Natural killer cell (primary cell): ENCODE measurements around the gene WRNIP1. TPM values are rescaled to one million over a fixed set of nuclear protein-coding genes. Genes with fewer than 3 reads are reported as not detected.

Source experiments
- ATAC-seq, 3 donors: fragments of 150-1000 bp in 2 of 3; fragments of 200-7000 bp in 1 of 3; cut with Tn5 transposase; 1 replicate in 1 of 3; 2 replicates in 2 of 3; pipeline ENCODE4 v1.10.0; 2021; ENCODE audit warnings: mild to moderate bottlenecking in 2 of 3, moderate library complexity in 2 of 3
- DNase-seq, 2 donors: peaks; one replicate each; pipeline versions ENCODE4 v3.0.0 to v3.0.0-alpha.2; 2013 to 2021; ENCODE audit warnings: mixed read lengths in 1 of 2
- H3K27ac ChIP-seq: one replicate; pipeline ENCODE4 v1.5.1; 2013; ENCODE audit warnings: mild to moderate bottlenecking, low read length
- H3K27me3 ChIP-seq: one replicate; pipeline ENCODE4 v1.6.1; 2013; ENCODE audit warnings: low read length; ENCODE audit not compliant: control insufficient read depth, insufficient read depth
- H3K36me3 ChIP-seq: one replicate; pipeline ENCODE4 v1.6.1; 2013; ENCODE audit warnings: low read length; ENCODE audit not compliant: control insufficient read depth, insufficient read depth
- H3K4me1 ChIP-seq: one replicate; pipeline ENCODE4 v1.6.1; 2013; ENCODE audit warnings: low read length; ENCODE audit not compliant: control insufficient read depth, insufficient read depth
- H3K4me3 ChIP-seq: one replicate; pipeline ENCODE4 v1.5.1; 2013; ENCODE audit warnings: low read length
- H3K9me3 ChIP-seq: one replicate; pipeline ENCODE4 v1.6.1; 2013; ENCODE audit warnings: low read length; ENCODE audit not compliant: control insufficient read depth, insufficient read depth
- H3K27ac Mint-ChIP-seq, 2 donors: one replicate each; pipeline ENCODE4 v1.8.0; 2022; ENCODE audit warnings: mild to moderate bottlenecking in 2 of 2, mixed read lengths in 2 of 2, moderate library complexity in 1 of 2
- H3K27me3 Mint-ChIP-seq, 2 donors: one replicate each; pipeline ENCODE4 v1.8.0; 2022; ENCODE audit warnings: low read depth in 2 of 2, mixed read lengths in 2 of 2
- H3K36me3 Mint-ChIP-seq: one replicate; pipeline ENCODE4 v1.8.0; 2022; ENCODE audit warnings: mixed read lengths
- H3K4me1 Mint-ChIP-seq, 2 donors: one replicate each; pipeline ENCODE4 v1.8.0; 2022; ENCODE audit warnings: mixed read lengths in 2 of 2
- H3K4me3 Mint-ChIP-seq: one replicate; pipeline ENCODE4 v1.8.0; 2022; ENCODE audit warnings: mild to moderate bottlenecking, moderate library complexity, mixed read lengths
- H3K9me3 Mint-ChIP-seq, 2 donors: one replicate each; pipeline ENCODE4 v1.8.0; 2022; ENCODE audit warnings: mixed read lengths in 2 of 2
- whole genome bisulfite sequencing: methylation state at CpG from one replicate; pipeline ENCODE4 v1.1.7; 2013; ENCODE audit warnings: missing lambda C conversion rate; ENCODE audit not compliant: insufficient coverage; 5-methylcytosine and 5-hydroxymethylcytosine counted together
- intact Hi-C: fragments of 100-400 bp; cut with micrococcal nuclease; formaldehyde crosslinking; loops from one replicate; pipeline ENCODE4 v1.14.2; 2022
- total RNA-seq, 4 donors: library from RNA; stranded (reverse); fragments of 120-200 nt in 1 of 4; gene quantifications; one replicate each; pipeline versions ENCODE4 v1.2.3 to v1.2.4, GENCODE V29; 2013 to 2022
- TF ChIP-seq, protein P1 (sequence below): fragments of 200-600 bp; IDR thresholded peaks from one replicate; pipeline ENCODE4 v1.8.0; 2022; ENCODE audit warnings: antibody characterized with exemption

The WRNIP1 gene
- total RNA-seq, 3 donors from 2014 or later (not counting 1 experiment from before 2014, with no cell fraction given): 27.9 to 34.8 (median 30.5) TPM

DNA sequence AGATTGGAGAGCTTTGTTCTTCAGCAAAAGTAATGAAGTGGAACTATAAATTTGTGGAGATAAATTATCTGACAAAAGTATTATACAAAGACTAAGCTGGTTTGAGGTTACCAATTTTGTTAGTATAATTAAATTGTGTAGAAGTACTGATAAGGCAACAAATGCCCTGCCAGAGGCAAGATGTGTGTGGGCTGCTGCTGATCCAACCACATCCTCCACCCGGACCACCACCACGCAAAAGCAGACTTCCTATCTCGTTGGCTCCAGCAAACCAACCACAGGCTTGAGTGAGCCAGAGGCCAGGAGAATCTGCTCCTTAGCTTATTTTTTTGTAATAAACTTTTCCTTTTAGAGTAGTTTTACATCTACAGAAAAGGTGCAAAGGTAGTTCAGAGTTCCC, 13.3 kb upstream of the WRNIP1 start:
- H3K27me3 Mint-ChIP-seq: peaks cover 27 to 46% of the 10 kb centered on the region in 2 donors

DNA sequence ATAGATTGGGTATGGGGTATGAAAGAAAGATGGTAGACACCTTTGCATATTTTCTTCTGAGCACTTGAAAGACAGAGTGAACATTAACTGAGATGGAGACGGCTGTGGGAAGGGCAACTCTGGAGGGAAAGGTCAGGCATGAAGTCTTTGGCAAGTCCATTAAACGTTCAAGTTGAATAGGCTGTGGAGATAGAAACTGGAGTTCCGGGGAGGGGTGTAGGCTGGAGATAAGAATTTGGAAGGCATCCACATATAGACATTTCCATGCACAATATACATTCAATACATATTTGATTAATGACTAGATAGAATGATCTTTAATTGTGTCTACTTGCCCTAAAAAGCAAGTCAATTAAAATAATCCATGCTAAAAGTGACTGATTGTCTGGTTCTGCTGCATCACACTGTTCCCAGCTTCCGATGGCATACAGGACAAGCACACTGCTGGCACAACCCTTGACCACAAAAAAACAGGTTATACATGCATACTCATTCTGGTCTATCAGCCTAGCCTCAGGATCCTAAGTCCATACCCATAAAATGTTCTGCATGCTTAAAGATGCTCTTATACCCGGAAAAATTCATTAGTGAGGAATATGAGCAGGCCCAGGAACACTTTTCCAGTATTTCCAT, 12.6 kb upstream of the WRNIP1 start:
- Histone ChIP-seq H3K27ac (no peak overlapping the region), H3K4me3 (no peak overlapping the region), H3K9me3 (no peaks in the 10 kb centered on the region), H3K27me3 (peaks cover 2% of the 10 kb centered on the region), H3K36me3 (no peaks in the 10 kb centered on the region), H3K4me1 (peaks cover 3% of the 10 kb centered on the region)
- WGBS: 67% methylated on average over 3 of the region's 5 CpGs
- DNase-seq: no peak
- Mint-ChIP-seq H3K27ac (no peak overlapping the region), H3K4me1 (peaks cover 11 to 17% of the 10 kb centered on the region in 2 donors), H3K4me3 (no peak overlapping the region), H3K27me3 (peaks cover 27 to 46% of the 10 kb centered on the region in 2 donors), H3K9me3 (no peaks in the 10 kb centered on the region), H3K36me3 (no peaks in the 10 kb centered on the region)
- ATAC-seq: no peak
- TF ChIP-seq, protein P1, sequence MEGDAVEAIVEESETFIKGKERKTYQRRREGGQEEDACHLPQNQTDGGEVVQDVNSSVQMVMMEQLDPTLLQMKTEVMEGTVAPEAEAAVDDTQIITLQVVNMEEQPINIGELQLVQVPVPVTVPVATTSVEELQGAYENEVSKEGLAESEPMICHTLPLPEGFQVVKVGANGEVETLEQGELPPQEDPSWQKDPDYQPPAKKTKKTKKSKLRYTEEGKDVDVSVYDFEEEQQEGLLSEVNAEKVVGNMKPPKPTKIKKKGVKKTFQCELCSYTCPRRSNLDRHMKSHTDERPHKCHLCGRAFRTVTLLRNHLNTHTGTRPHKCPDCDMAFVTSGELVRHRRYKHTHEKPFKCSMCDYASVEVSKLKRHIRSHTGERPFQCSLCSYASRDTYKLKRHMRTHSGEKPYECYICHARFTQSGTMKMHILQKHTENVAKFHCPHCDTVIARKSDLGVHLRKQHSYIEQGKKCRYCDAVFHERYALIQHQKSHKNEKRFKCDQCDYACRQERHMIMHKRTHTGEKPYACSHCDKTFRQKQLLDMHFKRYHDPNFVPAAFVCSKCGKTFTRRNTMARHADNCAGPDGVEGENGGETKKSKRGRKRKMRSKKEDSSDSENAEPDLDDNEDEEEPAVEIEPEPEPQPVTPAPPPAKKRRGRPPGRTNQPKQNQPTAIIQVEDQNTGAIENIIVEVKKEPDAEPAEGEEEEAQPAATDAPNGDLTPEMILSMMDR: no peak
- intact Hi-C loops: no loop called here

More for the DNA sequence above, 13.3 kb upstream of the WRNIP1 start:
- H3K4me1 Mint-ChIP-seq: peaks cover 11 to 17% of the 10 kb centered on the region in 2 donors
- H3K36me3 Mint-ChIP-seq: no peaks in the 10 kb centered on the region
- no peaks in the 10 kb centered on the region for H3K36me3 ChIP-seq
- no peaks in the 10 kb centered on the region for H3K27me3 ChIP-seq
- no peaks in the 10 kb centered on the region for H3K9me3 Mint-ChIP-seq
- H3K4me3 Mint-ChIP-seq: no peak overlapping the region
- ATAC-seq (no peak), DNase-seq (no peak)
- H3K27ac Mint-ChIP-seq: no peak overlapping the region
- intact Hi-C loops: no loop called here
- H3K27ac ChIP-seq: no peak overlapping the region
- H3K4me1 ChIP-seq: peaks cover 3% of the 10 kb centered on the region
- H3K9me3 ChIP-seq: no peaks in the 10 kb centered on the region
- 0% methylated on average over 2 of the region's 3 CpGs for WGBS
- H3K4me3 ChIP-seq: no peak overlapping the region
- TF ChIP-seq, protein P1: no peak

DNA sequence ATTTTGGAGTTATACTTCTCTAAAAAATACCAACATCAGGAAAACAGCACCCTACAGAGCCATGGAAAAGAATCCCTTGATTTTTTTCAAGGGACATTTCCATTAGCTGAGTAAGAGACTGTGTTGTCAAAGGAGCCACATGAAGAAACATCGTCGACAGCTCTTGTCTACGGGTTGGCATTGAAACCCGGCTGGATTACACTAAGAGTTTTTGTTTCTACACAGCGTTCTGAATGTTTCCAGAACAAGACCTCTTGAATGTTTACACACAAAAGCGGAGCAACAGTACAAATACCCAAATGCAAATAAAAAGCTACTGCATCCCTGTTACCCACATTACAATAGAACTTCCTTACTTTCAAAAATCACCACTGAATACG, 12.1 kb upstream of the WRNIP1 start:
- no peak for ATAC-seq
- Histone ChIP-seq H3K9me3 (no peaks in the 10 kb centered on the region), H3K4me3 (no peak overlapping the region), H3K36me3 (no peaks in the 10 kb centered on the region), H3K27ac (no peak overlapping the region), H3K4me1 (peaks cover 3% of the 10 kb centered on the region), H3K27me3 (peaks cover 2% of the 10 kb centered on the region)
- H3K4me1 Mint-ChIP-seq: peaks cover 11 to 17% of the 10 kb centered on the region in 2 donors
- intact Hi-C loops: no loop called here
- no peaks in the 10 kb centered on the region for H3K9me3 Mint-ChIP-seq
- peaks cover 27 to 44% of the 10 kb centered on the region in 2 donors for H3K27me3 Mint-ChIP-seq
- no peaks in the 10 kb centered on the region for H3K36me3 Mint-ChIP-seq
- H3K4me3 Mint-ChIP-seq: no peak overlapping the region
- H3K27ac Mint-ChIP-seq: no peak overlapping the region
- TF ChIP-seq, protein P1: no peak
- no peak for DNase-seq
- 76% methylated on average over 7 of the region's 7 CpGs for WGBS

DNA sequence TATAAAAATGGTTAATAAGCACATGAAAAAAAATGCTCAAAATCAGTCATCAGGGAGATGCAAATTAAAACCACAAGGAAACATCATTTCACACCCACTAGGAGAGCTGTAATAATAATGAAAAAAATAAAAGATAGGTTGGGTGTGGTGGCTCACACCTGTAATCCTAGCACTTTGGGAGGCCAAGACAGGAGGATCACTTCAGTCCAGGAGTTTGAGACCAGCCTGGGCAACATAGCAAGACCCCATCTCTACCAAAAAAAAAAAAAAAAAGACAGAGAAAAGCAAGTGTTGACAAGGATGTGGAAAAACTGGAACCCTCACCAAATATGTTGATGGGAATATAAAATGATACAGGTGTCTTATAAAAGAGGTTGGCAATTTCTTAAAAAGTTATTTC, 11.4 kb upstream of the WRNIP1 start:
- intact Hi-C loops: no loop called here
- no peaks in the 10 kb centered on the region for H3K36me3 Mint-ChIP-seq
- H3K27ac ChIP-seq: no peak overlapping the region
- H3K27me3 ChIP-seq: peaks cover 2% of the 10 kb centered on the region
- H3K9me3 Mint-ChIP-seq: no peaks in the 10 kb centered on the region
- no peak overlapping the region for H3K4me3 Mint-ChIP-seq
- H3K4me1 ChIP-seq: peaks cover 3% of the 10 kb centered on the region
- H3K9me3 ChIP-seq: no peaks in the 10 kb centered on the region
- ATAC-seq: no peak
- H3K4me3 ChIP-seq: no peak overlapping the region
- H3K36me3 ChIP-seq: no peaks in the 10 kb centered on the region
- peaks cover 11 to 17% of the 10 kb centered on the region in 2 donors for H3K4me1 Mint-ChIP-seq
- no peak for DNase-seq
- TF ChIP-seq, protein P1: no peak
- no peak overlapping the region for H3K27ac Mint-ChIP-seq
- H3K27me3 Mint-ChIP-seq: peaks cover 27 to 38% of the 10 kb centered on the region in 2 donors
